Mucosa of descending colon (tissue), 3 donors: ENCODE results near the gene RBM42. TPM values are rescaled to one million over a fixed set of nuclear protein-coding genes. Genes with fewer than 3 reads are reported as not detected.

ENCODE experiments used
- ATAC-seq: fragments of 200-7000 bp; cut with Tn5 transposase; one replicate; pipeline ENCODE4 v1.9.1; 2020; ENCODE audit warnings: mild to moderate bottlenecking, moderate library complexity
- DNase-seq, 3 donors: peaks; one replicate each; pipeline ENCODE4 v3.0.0-alpha.2; 2020
- H3K36me3 ChIP-seq: fragments of 200-600 bp; one replicate; pipeline ENCODE4 v1.8.0; 2021; ENCODE audit warnings: low read depth, mild to moderate bottlenecking
- H3K4me1 ChIP-seq: fragments of 200-600 bp; one replicate; pipeline ENCODE4 v1.8.0; 2021; ENCODE audit warnings: low read depth, mild to moderate bottlenecking
- H3K4me3 ChIP-seq: fragments of 200-600 bp; one replicate; pipeline ENCODE4 v1.8.0; 2021; ENCODE audit warnings: mild to moderate bottlenecking
- H3K9me3 ChIP-seq: fragments of 200-600 bp; one replicate; pipeline ENCODE4 v1.8.0; 2021; ENCODE audit warnings: mild to moderate bottlenecking
- CTCF ChIP-seq: fragments of 200-600 bp; IDR thresholded peaks from one replicate; pipeline ENCODE4 v1.8.0; 2022; ENCODE audit warnings: antibody characterized with exemption, mild to moderate bottlenecking
- intact Hi-C, 2 donors: fragments of 100-400 bp; cut with DNase I in 1 of 2; cut with micrococcal nuclease in 1 of 2; formaldehyde crosslinking; loops; one replicate each; pipeline versions ENCODE4 v1.11.0 to v1.11.1; 2022; cut with DNase I, micrococcal nuclease
- total RNA-seq, 3 donors: library from RNA; stranded (reverse); fragmentation: NEBNext Ultra II Directional in 2 of 3; extraction: Animal tissue kit (Norgen Biotek cat#: 25700) in 2 of 3; gene quantifications; one replicate each; pipeline versions ENCODE4 v1.2.1 to v1.2.4, GENCODE V29; 2021 to 2023
- donor health status: DM: no; HTN: no; CAD: no; lungs with moderate emphysema.
- donor health status: DM: no; HTN: no; CAD: no.
- donor health status: DM: no; HTN: yes; CAD: no.

Gene RBM42
- total RNA-seq, 3 donors from 2014 or later: 67.4 to 73.3 (median 67.6) TPM

GRCh38 chr19:35607661-35608060 is 21.2 kb upstream of the RBM42 start:
- peaks cover 4% of the 10 kb centered on the region for H3K4me1 ChIP-seq
- DNase-seq (no peak), ATAC-seq (no peak)
- intact Hi-C loops: no loop called here
- H3K9me3 ChIP-seq: peaks cover 15% of the 10 kb centered on the region
- H3K36me3 ChIP-seq: no peaks in the 10 kb centered on the region
- no peak overlapping the region for H3K4me3 ChIP-seq
- TF ChIP-seq CTCF: no peak

GRCh38 chr19:35608251-35608650 is 20.6 kb upstream of the RBM42 start:
- no peak for ATAC-seq
- no peak for DNase-seq
- Histone ChIP-seq H3K4me3 (no peak overlapping the region), H3K4me1 (peaks cover 4% of the 10 kb centered on the region), H3K9me3 (peaks cover 15% of the 10 kb centered on the region), H3K36me3 (no peaks in the 10 kb centered on the region)
- TF ChIP-seq CTCF: no peak
- intact Hi-C loops: no loop called here

- TF ChIP-seq CTCF: no peak
- no peak overlapping the region for H3K4me3 ChIP-seq
- peaks cover 15% of the 10 kb centered on the region for H3K9me3 ChIP-seq
- peak; percentile 22 for ATAC-seq
- no peak for DNase-seq
- intact Hi-C loops: no loop called here
- peaks cover 4% of the 10 kb centered on the region for H3K4me1 ChIP-seq
- H3K36me3 ChIP-seq: no peaks in the 10 kb centered on the region
These were observed 18.9 kb upstream of the RBM42 start for GRCh38 chr19:35609851-35610353.

GRCh38 chr19:35612224-35612558 is 16.6 kb upstream of the RBM42 start:
- peaks cover 10% of the 10 kb centered on the region for H3K9me3 ChIP-seq
- ATAC-seq: no peak
- no peak overlapping the region for H3K4me3 ChIP-seq
- H3K4me1 ChIP-seq: peaks cover 4% of the 10 kb centered on the region
- no peak for DNase-seq
- no peaks in the 10 kb centered on the region for H3K36me3 ChIP-seq
- TF ChIP-seq CTCF: no peak
- intact Hi-C loops: no loop called here

GRCh38 chr19:35612559-35613321 is 16.1 kb upstream of the RBM42 start, which contains the start of gene HAUS5:
Gene HAUS5 (plus strand): TSS chr19:35612735. CDS start chr19:35612795, 60 bp downstream.
- intact Hi-C loops: no loop called here
- H3K36me3 ChIP-seq: no peaks in the 10 kb centered on the region
- no peak for TF ChIP-seq CTCF
- no peak within 1 kb of the TSS for H3K4me3 ChIP-seq
- H3K9me3 ChIP-seq: peaks cover 6% of the 10 kb centered on the region
- ATAC-seq: peak; percentile 97
- H3K4me1 ChIP-seq: peaks cover 4% of the 10 kb centered on the region
- peak; percentile 95 to 98 (median 98) for DNase-seq
